ENCODE results near the gene RND3. TPM values are rescaled to one million over a fixed set of nuclear protein-coding genes. Genes with fewer than 3 reads are reported as not detected.

The RND3 gene
- total and polyA plus RNA-seq, 9 of the 15 experiments (the other 6 are each of a cell fraction or from before 2014, with no cell fraction given), result 0.22 to 0.64 (median 0.29) TPM; not detected in 4

DNA sequence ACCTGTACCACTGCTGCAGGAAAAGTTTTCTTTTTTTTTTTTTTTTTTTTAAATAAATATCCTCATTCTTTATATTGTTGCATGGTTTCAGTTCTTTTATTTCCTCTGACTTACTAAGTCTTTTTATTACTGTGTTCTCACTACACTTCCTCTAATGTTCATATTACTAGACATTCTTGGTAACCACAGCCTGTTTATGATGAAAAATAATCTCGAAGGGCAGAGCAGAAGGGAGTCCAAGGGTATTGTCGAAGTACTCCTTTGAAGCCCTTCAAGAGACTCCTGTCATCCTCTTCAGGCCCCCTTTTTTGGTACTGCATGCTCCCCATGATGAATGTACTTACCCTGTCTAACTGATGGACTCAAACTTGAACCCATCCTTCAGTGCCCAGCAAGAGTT is 61.2 kb downstream of the RND3 start (continued):
- TF ChIP-seq TFAM (CRISPR knock-in tag; conservative IDR thresholded peaks at IDR 0.05), result no peak
- TF ChIP-seq TRIM28 (IDR thresholded peaks at IDR 0.05), result no peak
- TF ChIP-seq, protein P1, sequence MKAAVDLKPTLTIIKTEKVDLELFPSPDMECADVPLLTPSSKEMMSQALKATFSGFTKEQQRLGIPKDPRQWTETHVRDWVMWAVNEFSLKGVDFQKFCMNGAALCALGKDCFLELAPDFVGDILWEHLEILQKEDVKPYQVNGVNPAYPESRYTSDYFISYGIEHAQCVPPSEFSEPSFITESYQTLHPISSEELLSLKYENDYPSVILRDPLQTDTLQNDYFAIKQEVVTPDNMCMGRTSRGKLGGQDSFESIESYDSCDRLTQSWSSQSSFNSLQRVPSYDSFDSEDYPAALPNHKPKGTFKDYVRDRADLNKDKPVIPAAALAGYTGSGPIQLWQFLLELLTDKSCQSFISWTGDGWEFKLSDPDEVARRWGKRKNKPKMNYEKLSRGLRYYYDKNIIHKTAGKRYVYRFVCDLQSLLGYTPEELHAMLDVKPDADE (conservative IDR thresholded peaks at IDR 0.05; ENCODE audit: control insufficient read depth, low read depth, low read length), result no peak
- TF ChIP-seq KHSRP (IDR thresholded peaks at IDR 0.05), result no peak

DNA sequence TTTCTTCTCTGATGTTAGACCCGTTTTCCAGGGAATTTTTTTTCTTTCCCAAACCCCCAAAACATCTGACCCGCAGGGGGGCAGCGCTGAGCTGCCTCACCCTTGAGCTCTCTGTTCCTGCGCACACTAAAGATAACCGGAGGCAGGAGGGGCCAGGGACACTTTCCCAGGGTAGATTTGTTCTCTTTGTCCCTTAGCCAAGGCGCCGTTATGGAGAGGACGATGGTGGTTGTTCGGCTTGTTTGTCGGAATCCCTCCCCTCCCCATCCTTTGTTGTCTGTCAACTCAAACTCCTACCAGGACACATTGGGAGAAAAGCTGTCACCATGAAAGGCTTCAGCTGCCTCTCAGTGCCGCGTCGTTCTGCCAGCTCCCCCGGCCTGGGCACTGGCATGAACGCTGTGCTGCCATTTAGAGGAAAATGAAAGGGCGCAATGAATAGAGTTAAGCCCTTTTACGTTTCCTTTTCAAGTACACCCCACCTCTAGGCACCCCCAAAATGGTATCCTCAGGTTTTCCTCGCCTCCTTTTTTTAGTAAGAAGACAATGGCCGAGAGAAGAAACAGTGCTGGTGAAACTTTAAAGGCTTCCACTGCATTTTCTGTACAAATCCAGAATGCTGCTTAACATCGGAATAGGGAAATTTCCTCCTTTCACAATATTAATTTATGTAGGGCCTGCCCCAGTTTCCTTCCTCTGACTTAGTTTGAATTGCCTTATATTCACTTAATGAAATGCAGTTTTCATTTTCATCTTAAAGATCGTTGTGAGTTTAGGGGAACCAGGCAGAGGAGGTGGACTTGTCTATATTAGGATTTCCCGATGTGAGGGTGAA is 62.1 kb downstream of the RND3 start:
- ATAC-seq, result no peak
- Histone ChIP-seq H3K4me1 (replicated peaks in 1 of 2; ENCODE audit: control insufficient read depth in 2 of 2, insufficient read depth in 2 of 2, low read length in 2 of 2) (no peaks in the 10 kb centered on the region), H3K4me2 (ENCODE audit: insufficient read depth, low read length) (no peak overlapping the region), H4K20me1 (replicated peaks; ENCODE audit: control insufficient read depth, insufficient read depth, low read length) (no peaks in the 10 kb centered on the region), H3K9me1 (ENCODE audit: control insufficient read depth, insufficient read depth, low read length) (no peaks in the 10 kb centered on the region), H3K27ac (ENCODE audit: extremely low read depth, low read depth, low read length) (no peak overlapping the region), H3K9ac (ENCODE audit: insufficient read depth in 1 of 2, low read depth in 2 of 2, low read length in 2 of 2) (no peak overlapping the region), H3K27me3 (ENCODE audit: control insufficient read depth in 2 of 2, insufficient read depth in 2 of 2, low read length in 2 of 2) (no peaks in the 10 kb centered on the region), H3K79me2 (ENCODE audit: control insufficient read depth, insufficient read depth, low read length) (no peaks in the 10 kb centered on the region), H3K36me3 (ENCODE audit: control insufficient read depth, insufficient read depth, low read length) (no peaks in the 10 kb centered on the region), H3K4me3 (no peak overlapping the region), H2AFZ (ENCODE audit: low read depth, low read length) (no peak overlapping the region), H3K9me3 (replicated peaks; ENCODE audit: control insufficient read depth, insufficient read depth, low read depth, low read length) (peaks cover 2% of the 10 kb centered on the region; the same call in 1 of the 2 replicates)
- ChIA-PET CTCF (ENCODE audit: low intra/inter-chr PET ratio) (no interaction called here), POLR2A (no interaction called here)
- in situ Hi-C loops (cut with MboI) (no loop called here), intact Hi-C loops (cut with micrococcal nuclease) (no loop called here)
- 2% methylated on average over 22 of the region's 22 CpGs for WGBS (ENCODE audit: insufficient coverage, low coverage, missing lambda C conversion rate)
- no TSS peak for BruUV-seq (replicated peaks)
- FAIRE-seq, result no peak
- no peak for DNase-seq (ENCODE audit: extremely low read depth in 1 of 4, low spot score in 3 of 4)
- TF ChIP-seq, protein P2, sequence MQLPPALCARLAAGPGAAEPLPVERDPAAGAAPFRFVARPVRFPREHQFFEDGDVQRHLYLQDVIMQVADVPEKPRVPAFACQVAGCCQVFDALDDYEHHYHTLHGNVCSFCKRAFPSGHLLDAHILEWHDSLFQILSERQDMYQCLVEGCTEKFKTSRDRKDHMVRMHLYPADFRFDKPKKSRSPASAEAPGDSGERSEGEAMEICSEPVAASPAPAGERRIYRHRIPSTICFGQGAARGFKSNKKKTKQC (CRISPR knock-in tag; IDR thresholded peaks at IDR 0.05), result no peak
- TF ChIP-seq RAD21 (CRISPR knock-in tag; conservative IDR thresholded peaks at IDR 0.05 in 1 of 2, IDR thresholded peaks at IDR 0.05 in 1 of 2), result peak in 1 of 2 experiments; percentile 25; a peak in 2 of 4 replicates
